LNCAP (cell line): ENCODE data around the gene GRK5.

Source experiments
- TF ChIP-seq, protein P1 (sequence below): fragments of 450-650 bp; IDR thresholded peaks from 2 replicates; pipeline ENCODE4 v1.5.1; 2017; ENCODE audit warnings: mild to moderate bottlenecking

GRK5 gene

GRCh38 chr10:119285495-119286267, 78.3 kb downstream of the GRK5 start:
- TF ChIP-seq, protein P1, sequence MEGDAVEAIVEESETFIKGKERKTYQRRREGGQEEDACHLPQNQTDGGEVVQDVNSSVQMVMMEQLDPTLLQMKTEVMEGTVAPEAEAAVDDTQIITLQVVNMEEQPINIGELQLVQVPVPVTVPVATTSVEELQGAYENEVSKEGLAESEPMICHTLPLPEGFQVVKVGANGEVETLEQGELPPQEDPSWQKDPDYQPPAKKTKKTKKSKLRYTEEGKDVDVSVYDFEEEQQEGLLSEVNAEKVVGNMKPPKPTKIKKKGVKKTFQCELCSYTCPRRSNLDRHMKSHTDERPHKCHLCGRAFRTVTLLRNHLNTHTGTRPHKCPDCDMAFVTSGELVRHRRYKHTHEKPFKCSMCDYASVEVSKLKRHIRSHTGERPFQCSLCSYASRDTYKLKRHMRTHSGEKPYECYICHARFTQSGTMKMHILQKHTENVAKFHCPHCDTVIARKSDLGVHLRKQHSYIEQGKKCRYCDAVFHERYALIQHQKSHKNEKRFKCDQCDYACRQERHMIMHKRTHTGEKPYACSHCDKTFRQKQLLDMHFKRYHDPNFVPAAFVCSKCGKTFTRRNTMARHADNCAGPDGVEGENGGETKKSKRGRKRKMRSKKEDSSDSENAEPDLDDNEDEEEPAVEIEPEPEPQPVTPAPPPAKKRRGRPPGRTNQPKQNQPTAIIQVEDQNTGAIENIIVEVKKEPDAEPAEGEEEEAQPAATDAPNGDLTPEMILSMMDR: no peak

GRCh38 chr10:119286516-119286915, 79.1 kb downstream of the GRK5 start:
- TF ChIP-seq, protein P1: no peak

DNA sequence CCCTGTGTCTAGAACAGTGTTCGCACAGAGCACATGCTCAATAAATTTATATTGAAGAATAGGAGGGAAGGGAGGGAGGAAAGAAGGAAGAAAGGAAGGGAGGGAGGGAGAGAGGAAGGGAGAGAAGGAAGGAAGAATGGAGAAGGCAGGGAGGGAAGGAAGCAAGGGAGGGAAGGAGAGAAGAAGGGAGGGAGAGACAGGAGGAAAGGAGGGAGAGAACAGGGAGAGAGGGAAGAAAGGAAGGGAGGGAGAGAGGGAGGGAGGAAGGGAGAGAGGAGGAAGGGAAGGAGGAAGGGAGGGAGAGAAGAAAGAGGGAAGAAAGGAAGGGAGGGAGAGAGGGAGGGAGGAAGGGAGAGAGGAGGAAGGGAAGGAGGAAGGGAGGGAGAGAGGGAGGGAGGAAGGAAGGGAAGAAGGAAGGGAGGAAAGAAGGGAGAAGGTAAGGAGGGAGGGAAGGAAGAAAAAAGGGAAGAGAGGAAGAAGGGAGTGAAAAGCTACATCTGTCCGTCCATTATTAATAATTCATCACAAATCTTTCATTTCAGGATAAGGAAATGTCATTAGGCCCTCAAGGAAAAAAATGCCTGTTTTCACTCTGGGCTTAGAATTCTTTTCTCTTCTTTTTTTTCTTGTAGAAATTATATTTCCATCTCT, 79.7 kb downstream of the GRK5 start:
- TF ChIP-seq, protein P1: no peak

GRCh38 chr10:119288574-119289001, 81.2 kb downstream of the GRK5 start:
- TF ChIP-seq, protein P1: no peak

GRCh38 chr10:119289227-119289920, 82.0 kb downstream of the GRK5 start:
- TF ChIP-seq, protein P1: no peak

DNA sequence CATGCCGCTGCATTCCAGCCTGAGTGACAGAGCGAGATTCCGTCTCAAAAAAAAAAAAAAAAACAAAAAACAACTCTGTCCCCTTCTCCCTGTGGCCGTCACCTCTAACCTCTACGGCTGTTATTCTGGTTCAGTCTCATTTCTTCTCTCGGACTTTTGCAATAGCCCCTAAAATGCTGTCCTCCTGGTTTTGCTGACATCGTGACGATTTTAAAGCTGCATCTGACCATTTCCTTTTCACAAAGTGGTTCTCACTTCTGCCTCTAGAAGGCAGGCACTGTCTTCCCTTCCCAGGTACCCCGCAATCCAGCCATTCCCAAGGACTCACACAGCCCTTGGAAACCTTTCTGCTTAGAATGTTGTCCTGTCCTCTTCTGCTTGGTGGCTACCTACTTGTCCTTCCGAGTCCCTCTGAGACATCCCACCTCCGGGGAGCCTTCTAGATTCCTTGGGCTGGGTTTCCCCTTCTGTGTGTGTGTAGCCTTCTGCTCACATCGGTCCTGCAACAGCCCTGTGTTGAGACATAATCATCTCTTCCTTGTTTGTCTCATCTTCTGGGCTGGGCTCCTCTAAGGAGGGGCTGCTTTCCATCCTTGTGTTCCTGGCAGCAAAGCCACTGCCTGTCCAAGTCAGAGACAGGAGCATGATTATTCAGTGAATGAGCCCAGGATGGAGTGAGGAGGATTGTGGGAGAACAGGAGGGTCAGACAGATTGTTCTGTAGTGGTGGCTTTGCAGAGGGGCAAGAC, 83.1 kb downstream of the GRK5 start:
- TF ChIP-seq, protein P1: no peak

- TF ChIP-seq, protein P1: no peak
Measured at GRCh38 chr10:119291223-119291900, 84.0 kb downstream of the GRK5 start.
